Erythroblast (primary cell): ENCODE data around the gene NCAPG2.

Source experiments
- GATA1 ChIP-seq: IDR thresholded peaks from 2 replicates; pipeline ENCODE4 v1.6.1; 2011; ENCODE audit warnings: low read depth, mild to moderate bottlenecking, control low read depth, low read length, moderate library complexity
- POLR2A ChIP-seq: IDR thresholded peaks from 2 replicates; pipeline ENCODE4 v1.6.1; 2011; ENCODE audit warnings: mild to moderate bottlenecking, low read length

DNA sequence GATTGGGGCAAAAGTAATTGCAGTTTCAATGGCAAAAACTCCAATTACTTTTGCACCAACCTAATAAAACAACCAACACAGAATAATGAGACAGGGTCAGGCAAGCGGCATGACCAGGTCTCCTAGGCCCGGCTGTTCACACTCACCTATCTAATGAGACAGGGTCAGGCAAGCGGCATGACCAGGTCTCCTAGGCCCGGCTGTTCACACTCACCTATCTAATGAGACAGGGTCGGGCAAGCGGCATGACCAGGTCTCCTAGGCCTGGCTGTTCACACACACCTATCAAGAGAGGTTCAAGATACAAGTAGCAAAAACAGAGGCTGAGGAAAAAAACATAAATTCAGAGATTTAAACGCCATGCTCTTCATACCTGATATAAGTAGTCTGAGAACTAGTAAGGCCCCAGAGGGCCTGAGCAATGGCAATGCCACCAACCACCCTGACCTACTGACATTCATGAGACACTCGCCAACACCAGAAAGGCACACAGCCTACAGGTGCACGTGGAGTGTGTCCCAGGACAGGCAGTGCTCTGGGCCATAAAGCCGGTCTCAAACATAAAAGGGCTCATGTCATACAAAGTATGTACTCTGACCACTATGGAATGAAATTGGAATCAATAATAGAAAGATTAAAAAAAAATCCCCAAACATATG is 40.6 kb upstream of the NCAPG2 start:
- TF ChIP-seq POLR2A (no peak), GATA1 (no peak)
